Stimulated activated CD4-positive, alpha-beta T cell treated with anti-CD3 and anti-CD28 coated beads, Interleukin-4, amount 100 ng/mL, for 24 hours (primary cell): Measurements from ENCODE around the gene URGCP.
"Not testable (repeated sequence)": the region's sequence is repeated elsewhere in the genome, so short reads cannot be mapped to it uniquely, and the experiment has no call there.

ENCODE experiments used
- DNase-seq: peaks from one replicate; pipeline ENCODE4 v3.0.0-alpha.2; 2020

Gene URGCP

GRCh38 chr7:43905956-43906330 is 453 bp downstream of the URGCP start:
- DNase-seq: peak; percentile 9

- no peak for DNase-seq
Observed at GRCh38 chr7:43905209-43905946, 1.0 kb downstream of the URGCP start.

- DNase-seq: no peak
Observed at GRCh38 chr7:43904533-43905208, 1.7 kb downstream of the URGCP start.

GRCh38 chr7:43902542-43903054 is 3.8 kb downstream of the URGCP start:
- DNase-seq: no peak

- not testable (repeated sequence) for DNase-seq
Observed at GRCh38 chr7:43898571-43898970, 7.8 kb downstream of the URGCP start.

- DNase-seq: no peak
Observed at GRCh38 chr7:43895847-43896415, 10.5 kb downstream of the URGCP start.

- DNase-seq: no peak
Observed at GRCh38 chr7:43891069-43891955, 15.1 kb downstream of the URGCP start.

GRCh38 chr7:43890468-43890867 is 15.9 kb downstream of the URGCP start:
- DNase-seq: no peak

GRCh38 chr7:43888993-43889945 is 17.1 kb downstream of the URGCP start:
- DNase-seq: no peak

- no peak for DNase-seq
Observed at GRCh38 chr7:43884617-43885016, 21.8 kb downstream of the URGCP start.

- DNase-seq: no peak
Observed at GRCh38 chr7:43884209-43884608, 22.2 kb downstream of the URGCP start.

GRCh38 chr7:43880596-43880995 is 25.8 kb downstream of the URGCP start:
- DNase-seq: no peak

- DNase-seq: no peak
Observed at GRCh38 chr7:43879477-43879876, 26.9 kb downstream of the URGCP start.

GRCh38 chr7:43878867-43879266 is 27.5 kb downstream of the URGCP start:
- DNase-seq: no peak

GRCh38 chr7:43877968-43878864 is 28.2 kb downstream of the URGCP start:
- no peak for DNase-seq

- DNase-seq: no peak
Observed at GRCh38 chr7:43876976-43877745, 29.2 kb downstream of the URGCP start.

GRCh38 chr7:43876241-43876640 is 30.2 kb downstream of the URGCP start:
- DNase-seq: no peak

- no peak for DNase-seq
Observed at GRCh38 chr7:43873300-43873699, 33.1 kb downstream of the URGCP start.

- DNase-seq: no peak
Observed at GRCh38 chr7:43872406-43873110, 33.8 kb downstream of the URGCP start.
